Subcutaneous adipose tissue (tissue), 4 donors: Measurements from ENCODE around the gene ASMTL. TPM values are rescaled to one million over a fixed set of nuclear protein-coding genes. Genes with fewer than 3 reads are reported as not detected.

ENCODE experiments used
- total RNA-seq, 4 donors: library from RNA; depleted of rRNA; stranded (reverse); fragments of >200 nt; gene quantifications; one replicate each; pipeline ENCODE4 v1.1.0, GENCODE V29; 2016
- TF ChIP-seq, protein P1 (sequence below): fragments of 450-650 bp; IDR thresholded peaks from one replicate; pipeline ENCODE4 v1.5.1; 2016; ENCODE audit warnings: low read depth, mild to moderate bottlenecking, control low read depth, antibody characterized with exemption, moderate library complexity

ASMTL gene
- total RNA-seq, 4 donors from 2014 or later = 13.4 to 31.5 (median 24.5) TPM

- TF ChIP-seq, protein P1, sequence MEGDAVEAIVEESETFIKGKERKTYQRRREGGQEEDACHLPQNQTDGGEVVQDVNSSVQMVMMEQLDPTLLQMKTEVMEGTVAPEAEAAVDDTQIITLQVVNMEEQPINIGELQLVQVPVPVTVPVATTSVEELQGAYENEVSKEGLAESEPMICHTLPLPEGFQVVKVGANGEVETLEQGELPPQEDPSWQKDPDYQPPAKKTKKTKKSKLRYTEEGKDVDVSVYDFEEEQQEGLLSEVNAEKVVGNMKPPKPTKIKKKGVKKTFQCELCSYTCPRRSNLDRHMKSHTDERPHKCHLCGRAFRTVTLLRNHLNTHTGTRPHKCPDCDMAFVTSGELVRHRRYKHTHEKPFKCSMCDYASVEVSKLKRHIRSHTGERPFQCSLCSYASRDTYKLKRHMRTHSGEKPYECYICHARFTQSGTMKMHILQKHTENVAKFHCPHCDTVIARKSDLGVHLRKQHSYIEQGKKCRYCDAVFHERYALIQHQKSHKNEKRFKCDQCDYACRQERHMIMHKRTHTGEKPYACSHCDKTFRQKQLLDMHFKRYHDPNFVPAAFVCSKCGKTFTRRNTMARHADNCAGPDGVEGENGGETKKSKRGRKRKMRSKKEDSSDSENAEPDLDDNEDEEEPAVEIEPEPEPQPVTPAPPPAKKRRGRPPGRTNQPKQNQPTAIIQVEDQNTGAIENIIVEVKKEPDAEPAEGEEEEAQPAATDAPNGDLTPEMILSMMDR = no peak
These were observed 39.8 kb upstream of the ASMTL start for GRCh38 chrX:1492421-1493012.

- TF ChIP-seq, protein P1 = no peak
These were observed 39.2 kb upstream of the ASMTL start for GRCh38 chrX:1491851-1492349.

DNA sequence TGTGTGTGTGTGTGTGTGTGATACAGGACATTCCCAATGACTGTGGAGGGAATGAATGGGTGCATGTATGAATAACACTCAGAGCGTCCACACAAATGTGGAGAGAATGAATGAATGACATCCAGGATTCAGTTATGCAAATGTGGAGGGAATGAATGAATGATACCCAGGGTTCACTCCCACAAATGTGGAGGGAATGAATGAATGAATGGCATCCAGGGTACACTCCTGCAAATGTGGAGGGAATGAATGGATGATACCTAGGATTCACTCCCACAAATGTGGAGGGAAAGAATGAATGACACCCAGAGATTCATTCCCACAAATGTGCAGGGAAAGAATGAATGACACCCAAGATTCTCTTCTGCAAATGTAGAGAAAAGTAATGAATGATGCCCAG lies 36.0 kb upstream of the ASMTL start:
- TF ChIP-seq, protein P1 = no peak

DNA sequence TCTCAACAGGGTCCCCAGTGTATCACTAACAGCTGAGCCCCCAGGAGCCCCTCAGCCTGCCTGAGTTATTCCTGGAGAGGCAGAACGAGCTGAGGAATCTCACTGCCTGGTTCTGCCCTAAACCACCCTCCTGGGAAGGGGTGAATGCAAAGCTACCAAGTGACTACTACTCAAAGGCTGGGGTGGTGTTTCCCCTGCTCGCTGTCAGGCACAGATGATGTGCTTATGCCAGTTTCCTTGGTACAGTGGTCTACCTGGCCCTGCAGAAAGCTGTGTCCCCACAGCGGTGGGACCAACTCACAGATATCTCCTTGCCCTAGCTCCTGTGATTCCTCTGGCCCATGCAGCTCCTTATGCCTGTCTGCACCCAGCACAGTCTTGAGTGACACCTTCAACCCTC lies 35.4 kb upstream of the ASMTL start:
- TF ChIP-seq, protein P1 = no peak

DNA sequence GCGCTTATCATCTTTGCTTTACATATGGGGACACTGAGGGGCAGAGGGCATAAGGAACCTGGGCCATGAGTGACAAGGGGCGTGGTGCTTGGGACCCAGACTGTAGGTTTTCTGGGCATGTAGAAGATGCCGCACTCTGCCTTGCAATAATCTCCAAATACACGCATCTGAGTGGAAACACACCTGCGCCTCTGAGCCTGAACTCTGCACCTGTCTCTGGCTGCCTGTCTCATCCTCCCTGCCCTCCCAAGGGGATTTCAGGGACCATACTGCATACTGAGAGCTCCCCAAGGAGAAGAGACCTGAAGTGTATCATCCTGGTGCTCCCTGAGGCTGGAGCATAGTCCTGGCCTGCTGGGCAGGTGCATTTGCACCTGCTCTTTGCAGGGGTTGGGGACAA lies 34.7 kb upstream of the ASMTL start:
- TF ChIP-seq, protein P1 = no peak

GRCh38 chrX:1486749-1487361 lies 34.1 kb upstream of the ASMTL start:
- TF ChIP-seq, protein P1 = no peak

DNA sequence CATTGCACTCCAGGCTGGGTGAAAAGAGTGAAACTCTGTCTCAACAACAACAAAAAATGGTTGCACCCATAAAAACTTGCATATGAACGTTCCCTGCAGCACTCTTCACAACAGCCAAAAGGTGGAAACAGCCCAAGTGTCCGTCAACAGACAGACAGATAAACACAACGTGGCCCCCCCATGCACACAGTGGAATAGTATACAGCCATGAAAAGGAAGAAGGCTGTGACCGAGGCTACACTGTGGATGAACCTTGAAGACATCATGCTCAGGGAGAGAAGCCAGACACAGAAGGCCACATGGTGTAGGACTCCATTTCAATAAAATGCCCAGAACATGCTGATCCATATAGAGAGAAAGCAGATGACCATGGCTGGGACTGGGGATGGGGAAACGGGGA lies 33.5 kb upstream of the ASMTL start:
- TF ChIP-seq, protein P1 = no peak
